Suprapubic skin (tissue), 4 donors: ENCODE results near the gene SLAMF7. TPM values are rescaled to one million over a fixed set of nuclear protein-coding genes. Genes with fewer than 3 reads are reported as not detected.
"Not testable (repeated sequence)": the region's sequence is repeated elsewhere in the genome, so short reads cannot be mapped to it uniquely, and the experiment has no call there.

Experiments
- DNase-seq, 2 donors: peaks; one replicate each; pipeline ENCODE4 v3.0.0-alpha.2; 2019; ENCODE audit warnings: low spot score in 2 of 2
- H3K27ac ChIP-seq: fragments of 200-600 bp; sonication (generic); one replicate; pipeline ENCODE4 v1.5.1; 2019
- H3K27me3 ChIP-seq: fragments of 200-600 bp; sonication (generic); one replicate; pipeline ENCODE4 v1.5.1; 2019
- H3K36me3 ChIP-seq: fragments of 200-600 bp; sonication (generic); one replicate; pipeline ENCODE4 v1.5.1; 2019
- H3K4me1 ChIP-seq: fragments of 200-600 bp; sonication (generic); one replicate; pipeline ENCODE4 v1.5.1; 2019
- H3K4me3 ChIP-seq: fragments of 200-600 bp; sonication (generic); one replicate; pipeline ENCODE4 v1.5.1; 2019; ENCODE audit warnings: mild to moderate bottlenecking
- H3K9me3 ChIP-seq: fragments of 200-600 bp; sonication (generic); one replicate; pipeline ENCODE4 v1.5.1; 2019
- CTCF ChIP-seq, 2 donors: fragments of 200-600 bp in 1 of 2; fragments of 450-650 bp in 1 of 2; sonication (generic) in 1 of 2; IDR thresholded peaks; one replicate each; pipeline ENCODE4 v1.5.1; 2016 to 2019; ENCODE audit warnings: antibody characterized with exemption in 2 of 2, mild to moderate bottlenecking in 1 of 2, moderate library complexity in 1 of 2
- EP300 ChIP-seq: sonication (generic); formaldehyde crosslinking; IDR thresholded peaks from one replicate; pipeline ENCODE4 v1.6.1; 2017; ENCODE audit warnings: antibody characterized with exemption
- POLR2A ChIP-seq, 2 donors: fragments of 450-650 bp; IDR thresholded peaks; one replicate each; pipeline ENCODE4 v1.6.1; 2017; ENCODE audit warnings: antibody characterized with exemption in 2 of 2, mild to moderate bottlenecking in 2 of 2, moderate library complexity in 2 of 2
- POLR2AphosphoS5 ChIP-seq, 3 donors: sonication (generic); formaldehyde crosslinking; IDR thresholded peaks; one replicate each; pipeline ENCODE4 v1.6.1; 2017; ENCODE audit warnings: antibody characterized with exemption in 3 of 3
- WGBS: methylation state at CpG from one replicate; pipeline ENCODE4 v1.1.5; 2018; 5-methylcytosine and 5-hydroxymethylcytosine counted together
- total RNA-seq, 4 donors: library from RNA; depleted of rRNA; stranded (reverse); fragments of >200 nt; gene quantifications; one replicate each; pipeline ENCODE4 v1.1.0, GENCODE V29; 2016

The SLAMF7 gene
- total RNA-seq, 4 donors from 2014 or later, result 1.1 to 3.4 (median 1.9) TPM

GRCh38 chr1:160778976-160779375 is 39.9 kb downstream of the SLAMF7 start:
- 90% methylated on average over 6 of the region's 6 CpGs for WGBS
- H3K27me3 ChIP-seq, result no peaks in the 10 kb centered on the region
- TF ChIP-seq POLR2AphosphoS5 (IDR thresholded peaks at IDR 0.05), result no peak
- TF ChIP-seq CTCF (IDR thresholded peaks at IDR 0.05), result no peak
- no peak for TF ChIP-seq POLR2A (IDR thresholded peaks at IDR 0.05)
- no peak for TF ChIP-seq EP300
- no peaks in the 10 kb centered on the region for H3K36me3 ChIP-seq
- peaks cover 31% of the 10 kb centered on the region for H3K4me1 ChIP-seq
- H3K4me3 ChIP-seq, result no peak overlapping the region
- no peak for DNase-seq
- no peak overlapping the region for H3K27ac ChIP-seq
- no peaks in the 10 kb centered on the region for H3K9me3 ChIP-seq

- Histone ChIP-seq H3K27ac (no peak overlapping the region), H3K9me3 (no peaks in the 10 kb centered on the region), H3K4me1 (peaks cover 31% of the 10 kb centered on the region), H3K36me3 (no peaks in the 10 kb centered on the region), H3K27me3 (no peaks in the 10 kb centered on the region), H3K4me3 (no peak overlapping the region)
- WGBS, result 87% methylated on average over 8 of the region's 18 CpGs
- DNase-seq, result no peak
- TF ChIP-seq CTCF (IDR thresholded peaks at IDR 0.05) (peak in 1 of 2 donors; percentile 14), POLR2AphosphoS5 (IDR thresholded peaks at IDR 0.05) (no peak)
Observed at GRCh38 chr1:160779626-160780397, 40.8 kb downstream of the SLAMF7 start.

GRCh38 chr1:160780398-160780755 is 41.3 kb downstream of the SLAMF7 start:
- 75% methylated on average over 2 of the region's 2 CpGs for WGBS

GRCh38 chr1:160781186-160781766 is 42.2 kb downstream of the SLAMF7 start:
- Histone ChIP-seq H3K27me3 (no peaks in the 10 kb centered on the region), H3K4me3 (no peak overlapping the region), H3K27ac (peak overlapping the region; percentile 76), H3K36me3 (no peaks in the 10 kb centered on the region), H3K4me1 (peaks cover 31% of the 10 kb centered on the region), H3K9me3 (no peaks in the 10 kb centered on the region)
- TF ChIP-seq POLR2A (IDR thresholded peaks at IDR 0.05) (no peak), CTCF (IDR thresholded peaks at IDR 0.05) (no peak), EP300 (no peak), POLR2AphosphoS5 (IDR thresholded peaks at IDR 0.05) (no peak)
- 48% methylated on average over 7 of the region's 8 CpGs for WGBS
- no peak for DNase-seq

More at GRCh38 chr1:160780398-160780755, 41.3 kb downstream of the SLAMF7 start:
- Histone ChIP-seq H3K9me3 (no peaks in the 10 kb centered on the region), H3K27me3 (no peaks in the 10 kb centered on the region), H3K36me3 (no peaks in the 10 kb centered on the region), H3K4me3 (no peak overlapping the region), H3K4me1 (peaks cover 31% of the 10 kb centered on the region), H3K27ac (no peak overlapping the region)
- no peak for DNase-seq
- TF ChIP-seq CTCF (IDR thresholded peaks at IDR 0.05), result no peak
- TF ChIP-seq POLR2A (IDR thresholded peaks at IDR 0.05), result no peak
- TF ChIP-seq EP300, result no peak

GRCh38 chr1:160781914-160782689 is 43.1 kb downstream of the SLAMF7 start:
- no peaks in the 10 kb centered on the region for H3K36me3 ChIP-seq
- H3K9me3 ChIP-seq, result no peaks in the 10 kb centered on the region
- H3K4me3 ChIP-seq, result no peak overlapping the region
- no peaks in the 10 kb centered on the region for H3K27me3 ChIP-seq
- peak overlapping the region; percentile 76 for H3K27ac ChIP-seq
- TF ChIP-seq POLR2A (IDR thresholded peaks at IDR 0.05) (no peak), CTCF (IDR thresholded peaks at IDR 0.05) (no peak), POLR2AphosphoS5 (IDR thresholded peaks at IDR 0.05) (no peak), EP300 (no peak)
- 69% methylated on average over 9 of the region's 9 CpGs for WGBS
- DNase-seq, result no peak
- peaks cover 28% of the 10 kb centered on the region for H3K4me1 ChIP-seq

GRCh38 chr1:160782988-160783765 is 44.1 kb downstream of the SLAMF7 start:
- not testable (repeated sequence) for DNase-seq, H3K4me3 ChIP-seq, H3K9me3 ChIP-seq, H3K36me3 ChIP-seq, H3K27me3 ChIP-seq
- peak overlapping the region; percentile 76 for H3K27ac ChIP-seq
- 83% methylated on average over 24 of the region's 25 CpGs for WGBS
- peaks cover 19% of the 10 kb centered on the region for H3K4me1 ChIP-seq
